Measurements from ENCODE around the gene PRR15. TPM values are rescaled to one million over a fixed set of nuclear protein-coding genes. Genes with fewer than 3 reads are reported as not detected.

Gene PRR15
- total and polyA plus RNA-seq, 4 donors, result 0.02 to 0.98 (median 0.17) TPM; not detected in 1

DNA sequence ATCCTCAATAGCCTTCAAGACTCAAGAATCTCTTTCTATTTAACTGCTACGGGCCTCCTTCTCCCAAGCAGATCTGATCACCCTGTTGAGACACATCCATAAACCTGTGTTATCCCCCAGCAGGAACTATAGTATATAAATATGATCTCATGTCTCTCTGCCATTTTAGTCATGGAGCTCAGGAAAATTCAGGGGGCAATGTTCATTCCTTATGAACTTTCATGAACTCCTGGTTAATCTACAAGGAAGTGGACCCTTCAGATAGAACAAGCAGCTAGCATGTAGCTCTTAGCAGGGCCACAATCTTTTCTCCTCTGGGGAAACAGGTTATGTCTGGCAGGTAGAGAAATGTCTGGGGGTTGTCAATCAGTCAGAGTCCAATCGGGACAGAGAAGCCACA lies 8.9 kb downstream of the PRR15 start (continued):
- TF ChIP-seq, protein P1, sequence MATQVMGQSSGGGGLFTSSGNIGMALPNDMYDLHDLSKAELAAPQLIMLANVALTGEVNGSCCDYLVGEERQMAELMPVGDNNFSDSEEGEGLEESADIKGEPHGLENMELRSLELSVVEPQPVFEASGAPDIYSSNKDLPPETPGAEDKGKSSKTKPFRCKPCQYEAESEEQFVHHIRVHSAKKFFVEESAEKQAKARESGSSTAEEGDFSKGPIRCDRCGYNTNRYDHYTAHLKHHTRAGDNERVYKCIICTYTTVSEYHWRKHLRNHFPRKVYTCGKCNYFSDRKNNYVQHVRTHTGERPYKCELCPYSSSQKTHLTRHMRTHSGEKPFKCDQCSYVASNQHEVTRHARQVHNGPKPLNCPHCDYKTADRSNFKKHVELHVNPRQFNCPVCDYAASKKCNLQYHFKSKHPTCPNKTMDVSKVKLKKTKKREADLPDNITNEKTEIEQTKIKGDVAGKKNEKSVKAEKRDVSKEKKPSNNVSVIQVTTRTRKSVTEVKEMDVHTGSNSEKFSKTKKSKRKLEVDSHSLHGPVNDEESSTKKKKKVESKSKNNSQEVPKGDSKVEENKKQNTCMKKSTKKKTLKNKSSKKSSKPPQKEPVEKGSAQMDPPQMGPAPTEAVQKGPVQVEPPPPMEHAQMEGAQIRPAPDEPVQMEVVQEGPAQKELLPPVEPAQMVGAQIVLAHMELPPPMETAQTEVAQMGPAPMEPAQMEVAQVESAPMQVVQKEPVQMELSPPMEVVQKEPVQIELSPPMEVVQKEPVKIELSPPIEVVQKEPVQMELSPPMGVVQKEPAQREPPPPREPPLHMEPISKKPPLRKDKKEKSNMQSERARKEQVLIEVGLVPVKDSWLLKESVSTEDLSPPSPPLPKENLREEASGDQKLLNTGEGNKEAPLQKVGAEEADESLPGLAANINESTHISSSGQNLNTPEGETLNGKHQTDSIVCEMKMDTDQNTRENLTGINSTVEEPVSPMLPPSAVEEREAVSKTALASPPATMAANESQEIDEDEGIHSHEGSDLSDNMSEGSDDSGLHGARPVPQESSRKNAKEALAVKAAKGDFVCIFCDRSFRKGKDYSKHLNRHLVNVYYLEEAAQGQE (IDR thresholded peaks at IDR 0.05), result no peak
- TF ChIP-seq RAD21 (IDR thresholded peaks at IDR 0.05), result no peak

DNA sequence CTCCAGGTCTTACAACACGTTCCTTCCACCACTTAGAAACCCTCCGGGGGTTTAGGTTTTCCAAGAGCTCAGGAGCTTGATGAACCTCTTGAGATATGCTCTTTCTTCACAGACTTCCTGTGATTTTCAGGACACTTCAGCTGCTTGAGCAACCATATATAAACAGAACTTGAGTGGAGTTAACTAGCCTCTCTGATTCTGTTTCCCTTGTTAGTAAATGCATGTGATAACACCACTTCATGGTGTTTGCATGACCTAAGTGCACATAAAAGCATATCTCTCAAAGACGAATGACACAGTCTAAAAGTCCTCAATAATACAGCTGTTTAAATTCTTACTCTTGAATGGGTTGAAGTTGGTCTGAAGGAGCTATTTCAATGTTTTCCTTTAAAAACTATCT lies 9.9 kb downstream of the PRR15 start:
- Histone ChIP-seq H3K4me1 (ENCODE audit: control insufficient read depth in 4 of 4, insufficient read depth in 4 of 4, low read length in 3 of 4) (no peaks in the 10 kb centered on the region), H3K36me3 (ENCODE audit: control insufficient read depth in 4 of 4, insufficient read depth in 3 of 4, low read depth in 1 of 4, low read length in 3 of 4) (no peaks in the 10 kb centered on the region), H3K9ac (ENCODE audit: low read depth in 1 of 2, low read length in 2 of 2) (no peak overlapping the region), H3K27me3 (ENCODE audit: control insufficient read depth in 4 of 4, insufficient read depth in 4 of 4, low read length in 3 of 4) (peaks cover 0 to 4% (median 0%) of the 10 kb centered on the region in 4 donors), H3K4me3 (ENCODE audit: low read depth in 1 of 3, low read length in 3 of 3) (no peak overlapping the region), H3K27ac (ENCODE audit: low read depth in 1 of 2, low read length in 2 of 2) (no peak overlapping the region), H3K9me3 (ENCODE audit: control insufficient read depth in 4 of 4, low read length in 3 of 4) (peaks cover 0 to 5% (median 1%) of the 10 kb centered on the region in 4 donors)
- DNase-seq (ENCODE audit: low spot score), result no peak
- TF ChIP-seq RXRA (IDR thresholded peaks at IDR 0.05), result no peak
- no peak for TF ChIP-seq FOXA1 (IDR thresholded peaks at IDR 0.05)
- 73% methylated on average over 3 of the region's 3 CpGs for WGBS

DNA sequence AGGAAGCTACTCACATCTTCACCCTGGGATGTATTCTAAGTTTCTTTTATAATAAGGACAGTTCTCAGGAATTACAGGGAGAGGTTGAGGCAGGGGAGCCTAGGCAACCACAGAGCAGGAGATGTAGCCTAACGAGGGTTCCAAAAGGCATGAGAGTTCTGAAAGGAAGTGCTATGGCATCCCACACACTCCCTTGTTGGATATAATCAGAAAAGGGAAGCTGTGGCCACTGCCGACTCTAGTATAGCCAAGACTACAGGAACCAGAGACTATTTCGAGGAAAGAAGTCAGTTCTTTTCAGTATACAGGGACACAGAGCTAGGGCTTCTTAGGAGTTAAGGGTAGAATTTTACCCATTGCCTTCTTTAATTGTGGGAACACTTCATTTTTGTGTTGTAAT lies 11.0 kb downstream of the PRR15 start:
- 68% methylated on average over 3 of the region's 3 CpGs for WGBS
- H3K9me3 ChIP-seq (ENCODE audit: control insufficient read depth in 4 of 4, low read length in 3 of 4), result peaks cover 0 to 5% (median 1%) of the 10 kb centered on the region in 4 donors
- H3K9ac ChIP-seq (ENCODE audit: low read depth in 1 of 2, low read length in 2 of 2), result no peak overlapping the region
- no peaks in the 10 kb centered on the region for H3K36me3 ChIP-seq (ENCODE audit: control insufficient read depth in 4 of 4, insufficient read depth in 3 of 4, low read depth in 1 of 4, low read length in 3 of 4)
- no peak overlapping the region for H3K27ac ChIP-seq (ENCODE audit: low read depth in 1 of 2, low read length in 2 of 2)
- no peak for TF ChIP-seq TAF1 (conservative IDR thresholded peaks at IDR 0.05)
- TF ChIP-seq, protein P2, sequence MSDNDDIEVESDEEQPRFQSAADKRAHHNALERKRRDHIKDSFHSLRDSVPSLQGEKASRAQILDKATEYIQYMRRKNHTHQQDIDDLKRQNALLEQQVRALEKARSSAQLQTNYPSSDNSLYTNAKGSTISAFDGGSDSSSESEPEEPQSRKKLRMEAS (IDR thresholded peaks at IDR 0.05), result no peak
- TF ChIP-seq, protein P3, sequence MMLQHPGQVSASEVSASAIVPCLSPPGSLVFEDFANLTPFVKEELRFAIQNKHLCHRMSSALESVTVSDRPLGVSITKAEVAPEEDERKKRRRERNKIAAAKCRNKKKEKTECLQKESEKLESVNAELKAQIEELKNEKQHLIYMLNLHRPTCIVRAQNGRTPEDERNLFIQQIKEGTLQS (IDR thresholded peaks at IDR 0.05), result no peak
- TF ChIP-seq, protein P1 (IDR thresholded peaks at IDR 0.05), result no peak
- DNase-seq (ENCODE audit: low spot score), result no peak
- H3K4me1 ChIP-seq (ENCODE audit: control insufficient read depth in 4 of 4, insufficient read depth in 4 of 4, low read length in 3 of 4), result no peaks in the 10 kb centered on the region
- H3K4me3 ChIP-seq (ENCODE audit: low read depth in 1 of 3, low read length in 3 of 3), result no peak overlapping the region
- H3K27me3 ChIP-seq (ENCODE audit: control insufficient read depth in 4 of 4, insufficient read depth in 4 of 4, low read length in 3 of 4), result peaks cover 0 to 4% (median 0%) of the 10 kb centered on the region in 4 donors

All from liver (tissue), 9 donors.